HepG2 (cell line): ENCODE data around the gene SLC35E4. TPM values are rescaled to one million over a fixed set of nuclear protein-coding genes. Genes with fewer than 3 reads are reported as not detected.

Source experiments
- ATRX ChIP-seq: sonication (generic); formaldehyde crosslinking; IDR thresholded peaks from 2 replicates; pipeline ENCODE4 v1.4.0; 2020; ENCODE audit warnings: missing genetic modification reagents, borderline replicate concordance
- DPF2 ChIP-seq: sonication (generic); formaldehyde crosslinking; IDR thresholded peaks from 2 replicates; pipeline ENCODE4 v1.4.0; 2020; ENCODE audit warnings: mild to moderate bottlenecking, low read depth, missing genetic modification reagents, borderline replicate concordance
- ELF3 ChIP-seq: IDR thresholded peaks from 2 replicates; pipeline ENCODE4 v1.6.1; 2016; ENCODE audit warnings: missing genetic modification reagents, missing compliant biosample characterization
- ETS1 ChIP-seq: sonication (generic); formaldehyde crosslinking; IDR thresholded peaks from 2 replicates; pipeline ENCODE4 v1.4.0; 2020; ENCODE audit warnings: missing genetic modification reagents
- GABPB1 ChIP-seq: IDR thresholded peaks from 2 replicates; pipeline ENCODE4 v1.6.1; 2016; ENCODE audit warnings: mild to moderate bottlenecking, missing genetic modification reagents, moderate library complexity, missing compliant biosample characterization
- HMG20A ChIP-seq: IDR thresholded peaks from 2 replicates; pipeline ENCODE4 v1.6.1; 2016; ENCODE audit warnings: borderline replicate concordance
- KDM5A ChIP-seq: fragments of 200-600 bp; sonication (generic); IDR thresholded peaks from 2 replicates; pipeline ENCODE4 v1.7.0; 2018; ENCODE audit warnings: antibody characterized with exemption, mild to moderate bottlenecking, low read length, borderline replicate concordance
- NFE2L1 ChIP-seq: sonication (generic); formaldehyde crosslinking; IDR thresholded peaks from 2 replicates; pipeline ENCODE4 v1.4.0; 2020; ENCODE audit warnings: missing genetic modification reagents, mild to moderate bottlenecking, borderline replicate concordance
- NR1H2 ChIP-seq: sonication (generic); formaldehyde crosslinking; IDR thresholded peaks from 2 replicates; pipeline ENCODE4 v1.8.1; 2022; ENCODE audit warnings: low read depth, missing genetic modification reagents, borderline replicate concordance
- PAX8 ChIP-seq: sonication (generic); formaldehyde crosslinking; IDR thresholded peaks from 2 replicates; pipeline ENCODE4 v1.8.0; 2022; ENCODE audit warnings: mild to moderate bottlenecking, missing genetic modification reagents, borderline replicate concordance
- PHF8 ChIP-seq: sonication (generic); formaldehyde crosslinking; IDR thresholded peaks from 2 replicates; pipeline ENCODE4 v1.5.0; 2020; ENCODE audit warnings: missing genetic modification reagents
- SAP130 ChIP-seq: IDR thresholded peaks from 2 replicates; pipeline ENCODE4 v1.6.1; 2016; ENCODE audit warnings: low read depth
- SP1 ChIP-seq, 2 experiments: fragments of 450-650 bp in 1 of 2; sonication (generic) in 1 of 2; formaldehyde crosslinking in 1 of 2; IDR thresholded peaks; 2 replicates each; pipeline versions ENCODE4 v1.4.0 to v1.6.1; 2016 to 2020; ENCODE audit warnings: missing genetic modification reagents in 1 of 2
- SP140L ChIP-seq: sonication (generic); formaldehyde crosslinking; IDR thresholded peaks from 2 replicates; pipeline ENCODE4 v1.4.0; 2020; ENCODE audit warnings: missing genetic modification reagents, borderline replicate concordance
- TFAP4 ChIP-seq: sonication (generic); IDR thresholded peaks from 2 replicates; pipeline ENCODE4 v1.6.1; 2016; ENCODE audit warnings: low read depth, borderline replicate concordance
- ZNF281 ChIP-seq: sonication (generic); formaldehyde crosslinking; IDR thresholded peaks from 2 replicates; pipeline ENCODE4 v1.4.0; 2020; ENCODE audit warnings: missing genetic modification reagents, borderline replicate concordance
- ZNF317 ChIP-seq: sonication (generic); formaldehyde crosslinking; IDR thresholded peaks from 2 replicates; pipeline ENCODE4 v1.5.0; 2020; ENCODE audit warnings: mild to moderate bottlenecking, missing genetic modification reagents
- ZNF574 ChIP-seq: sonication (generic); formaldehyde crosslinking; IDR thresholded peaks from 2 replicates; pipeline ENCODE4 v1.4.0; 2020; ENCODE audit warnings: missing genetic modification reagents
- polyA plus RNA-seq, 8 experiments: library from polyadenylated mRNA; depleted of rRNA in 3 of 8; stranded (reverse) in 7 of 8; unstranded in 1 of 8; fragments of >200 nt; fragmentation: Illumina TruSeq in 4 of 8; extraction: Trizol in 4 of 8; gene quantifications; 2 replicates each; pipeline versions ENCODE4 v1.2.1 to v1.2.3, GENCODE V29; 2011 to 2016; ENCODE audit warnings: low read depth in 4 of 8, missing spikeins in 1 of 8, mixed read lengths in 1 of 8; ENCODE audit not compliant: insufficient read depth in 1 of 8
- total RNA-seq, 5 experiments: library from RNA; depleted of rRNA; stranded (reverse); fragments of >200 nt; fragmentation: Illumina TruSeq; extraction: Trizol; gene quantifications; 2 replicates each; pipeline ENCODE4 v1.2.3, GENCODE V29; 2016; ENCODE audit warnings: low read depth in 1 of 5
- TF ChIP-seq, protein P1 (sequence below): sonication (generic); formaldehyde crosslinking; IDR thresholded peaks from 2 replicates; pipeline ENCODE4 v1.9.0; 2021; ENCODE audit warnings: missing genetic modification reagents, borderline replicate concordance

Gene SLC35E4
- total and polyA plus RNA-seq, 2 of the 13 experiments (the other 11 are each of a cell fraction or from before 2014, with no cell fraction given), result 0.07 to 0.15 TPM

DNA sequence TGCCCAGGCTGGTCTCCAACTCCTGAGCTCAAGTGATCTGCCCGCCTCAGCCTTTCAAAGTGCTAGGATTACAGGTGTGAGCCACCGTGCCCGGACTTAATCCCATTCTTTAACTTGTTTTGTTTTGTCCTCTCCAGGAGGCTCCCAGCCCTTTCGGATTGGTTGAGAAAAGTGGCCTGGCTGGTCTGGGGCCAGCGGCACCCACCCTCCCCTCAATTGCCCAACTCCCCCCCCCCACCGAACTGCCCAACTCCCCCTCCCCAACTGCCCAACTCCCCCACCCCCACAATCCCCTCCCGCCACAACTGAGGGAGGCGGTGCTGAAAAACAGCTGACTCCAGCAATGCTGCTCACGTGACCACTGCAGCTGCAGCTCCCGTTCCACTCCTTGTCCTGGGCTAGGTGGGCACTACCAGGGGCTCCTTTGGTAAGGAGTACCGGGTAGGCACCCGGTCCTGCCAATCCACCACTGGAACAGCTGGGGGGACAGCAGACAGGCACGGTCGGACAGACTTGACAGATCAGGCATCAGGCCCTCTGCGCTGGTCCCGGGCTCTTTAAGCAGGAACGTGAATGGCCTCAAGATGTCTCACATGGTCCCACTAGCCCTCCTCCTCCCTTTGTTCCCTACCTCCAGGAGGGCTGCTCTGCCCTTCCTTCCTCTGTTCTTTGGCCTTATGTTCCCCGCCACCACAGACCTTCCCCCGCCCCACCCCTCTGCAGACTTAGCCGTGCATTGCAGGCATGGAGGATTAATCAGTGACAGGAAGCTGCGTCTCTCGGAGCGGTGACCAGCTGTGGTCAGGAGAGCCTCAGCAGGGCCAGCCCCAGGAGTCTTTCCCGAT, 28.9 kb upstream of the SLC35E4 start, which contains the start of gene TCN2 (continued):
- TF ChIP-seq, protein P1, sequence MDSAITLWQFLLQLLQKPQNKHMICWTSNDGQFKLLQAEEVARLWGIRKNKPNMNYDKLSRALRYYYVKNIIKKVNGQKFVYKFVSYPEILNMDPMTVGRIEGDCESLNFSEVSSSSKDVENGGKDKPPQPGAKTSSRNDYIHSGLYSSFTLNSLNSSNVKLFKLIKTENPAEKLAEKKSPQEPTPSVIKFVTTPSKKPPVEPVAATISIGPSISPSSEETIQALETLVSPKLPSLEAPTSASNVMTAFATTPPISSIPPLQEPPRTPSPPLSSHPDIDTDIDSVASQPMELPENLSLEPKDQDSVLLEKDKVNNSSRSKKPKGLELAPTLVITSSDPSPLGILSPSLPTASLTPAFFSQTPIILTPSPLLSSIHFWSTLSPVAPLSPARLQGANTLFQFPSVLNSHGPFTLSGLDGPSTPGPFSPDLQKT (CRISPR knock-in tag), result no peak
- no peak for TF ChIP-seq NR1H2 (CRISPR knock-in tag)
- TF ChIP-seq ZNF317 (CRISPR knock-in tag), result no peak
- TF ChIP-seq KDM5A, result no peak
- TF ChIP-seq ZNF574 (CRISPR knock-in tag), result no peak
- no peak for TF ChIP-seq SP1 (IDR thresholded peaks at IDR 0.05)
- no peak for TF ChIP-seq SP1 (CRISPR knock-in tag; IDR thresholded peaks at IDR 0.05)
- TF ChIP-seq SP140L (CRISPR knock-in tag), result no peak
- peak; percentile 91 for TF ChIP-seq TFAP4
- no peak for TF ChIP-seq HMG20A (CRISPR knock-in tag)
- no peak for TF ChIP-seq PAX8 (CRISPR knock-in tag)
- no peak for TF ChIP-seq DPF2 (CRISPR knock-in tag)
- peak; percentile 53; the same call in 1 of the 2 replicates for TF ChIP-seq SAP130
- TF ChIP-seq ATRX (CRISPR knock-in tag), result no peak
- no peak for TF ChIP-seq NFE2L1
- TF ChIP-seq ZNF281 (CRISPR knock-in tag), result peak; percentile 39; the same call in 1 of the 2 replicates
- peak; percentile 30; the same call in 1 of the 2 replicates for TF ChIP-seq GABPB1 (CRISPR knock-in tag)
- peak; percentile 24; the same call in 1 of the 2 replicates for TF ChIP-seq PHF8 (CRISPR knock-in tag)
- no peak for TF ChIP-seq ETS1
- 0 out of 2 replicates have a peak, but pooled peaks have one; percentile 40 for TF ChIP-seq ELF3
